Testis (tissue), 2 donors: ENCODE data around the gene ASIC4.

ENCODE experiments used
- CTCF ChIP-seq, 3 experiments: fragments of 450-650 bp in 2 of 3; fragments of 200-600 bp in 1 of 3; sonication (generic) in 1 of 3; IDR thresholded peaks; one replicate each; pipeline ENCODE4 v1.5.1; 2016 to 2019; ENCODE audit warnings: antibody characterized with exemption in 3 of 3, mild to moderate bottlenecking in 2 of 3, moderate library complexity in 1 of 3
- POLR2A ChIP-seq: fragments of 450-650 bp; IDR thresholded peaks from one replicate; pipeline ENCODE4 v1.6.1; 2017; ENCODE audit warnings: antibody characterized with exemption, mild to moderate bottlenecking, moderate library complexity

GRCh38 chr2:219570924-219571310 is 56.6 kb downstream of the ASIC4 start:
- TF ChIP-seq CTCF (IDR thresholded peaks at IDR 0.05) (no peak), POLR2A (no peak)
